ENCODE data around the gene HIC1. TPM values are rescaled to one million over a fixed set of nuclear protein-coding genes. Genes with fewer than 3 reads are reported as not detected.

The HIC1 gene
- polyA plus RNA-seq, 3 donors: 0.13 to 14.2 (median 0.30) TPM

GRCh38 chr17:2041561-2042389 is 13.1 kb upstream of the HIC1 start, which contains the start of gene OVCA2:
OVCA2 (plus strand) TSS chr17:2042022; CDS start chr17:2042048, 26 bp downstream.
- peaks cover 15 to 18% of the 10 kb centered on the region in 2 donors for H3K4me1 ChIP-seq (ENCODE audit: control insufficient read depth in 1 of 2, insufficient read depth in 2 of 2, low read length in 2 of 2)
- intact Hi-C loops (cut with micrococcal nuclease): no loop called here
- Mint-ChIP-seq H3K4me1 (peaks cover 15% of the 10 kb centered on the region), H3K9me3 (no peaks in the 10 kb centered on the region), H3K36me3 (peaks cover 31 to 42% of the 10 kb centered on the region in 2 donors), H3K27ac (peak within 1 kb of the TSS; percentile 76 to 98 (median 95)), H3K4me3 (peak within 1 kb of the TSS; percentile 89 to 96), H3K27me3 (ENCODE audit: low read depth in 3 of 3) (peaks cover 3 to 5% (median 4%) of the 10 kb centered on the region in 3 donors)
- peak within 1 kb of the TSS; percentile 81 for H2AFZ ChIP-seq (ENCODE audit: insufficient read depth, low read depth, low read length, poor library complexity, severe bottlenecking)
- peaks cover 16% of the 10 kb centered on the region for H3K79me2 ChIP-seq (ENCODE audit: insufficient read depth, low read length)
- peak within 1 kb of the TSS; percentile 86 for H3K4me2 ChIP-seq (replicated peaks; ENCODE audit: extremely low read depth, low read length, poor library complexity, severe bottlenecking)
- no peaks in the 10 kb centered on the region for H3K27me3 ChIP-seq (ENCODE audit: control insufficient read depth in 2 of 2, insufficient read depth in 2 of 2, low read length in 2 of 2)
- peak within 1 kb of the TSS; percentile 72 to 88 (median 79) for H3K4me3 ChIP-seq (replicated peaks in 1 of 3; ENCODE audit: low read depth in 2 of 3, low read length in 3 of 3)
- under 1% methylated on average over 92 of the region's 93 CpGs for WGBS (ENCODE audit: insufficient coverage)
- peak; percentile 89 to 91 (median 90) for DNase-seq
- no peaks in the 10 kb centered on the region for H3K9me3 ChIP-seq (replicated peaks in 1 of 2; ENCODE audit: control insufficient read depth in 1 of 2, insufficient read depth in 1 of 2, low read length in 2 of 2)
- peak within 1 kb of the TSS; percentile 41 to 85 for H3K27ac ChIP-seq (ENCODE audit: low read depth in 1 of 2, low read length in 2 of 2)
- TF ChIP-seq CTCF (IDR thresholded peaks at IDR 0.05): peak; percentile 41
- H4K20me1 ChIP-seq (ENCODE audit: insufficient read depth, low read length): peaks cover 4% of the 10 kb centered on the region
- peak within 1 kb of the TSS; percentile 87 for H3K9ac ChIP-seq (ENCODE audit: insufficient read depth, low read length, poor library complexity, severe bottlenecking)
- H3K36me3 ChIP-seq (replicated peaks in 1 of 2; ENCODE audit: control insufficient read depth in 1 of 2, insufficient read depth in 2 of 2, low read length in 2 of 2): peaks cover 10 to 30% of the 10 kb centered on the region in 2 donors

GRCh38 chr17:2042390-2042847 is 12.5 kb upstream of the HIC1 start:
- Mint-ChIP-seq H3K27me3 (ENCODE audit: low read depth in 3 of 3) (peaks cover 4 to 8% (median 6%) of the 10 kb centered on the region in 3 donors), H3K27ac (peak overlapping the region; percentile 76 to 98 (median 95)), H3K36me3 (peaks cover 24 to 36% of the 10 kb centered on the region in 2 donors), H3K9me3 (peaks cover 0 to 2% (median 0%) of the 10 kb centered on the region in 7 donors), H3K4me3 (peak overlapping the region; percentile 89 to 96), H3K4me1 (peaks cover 15% of the 10 kb centered on the region)
- Histone ChIP-seq H3K4me2 (replicated peaks; ENCODE audit: extremely low read depth, low read length, poor library complexity, severe bottlenecking) (peak overlapping the region; percentile 86), H3K79me2 (ENCODE audit: insufficient read depth, low read length) (peaks cover 16% of the 10 kb centered on the region), H3K4me3 (replicated peaks in 1 of 3; ENCODE audit: low read depth in 2 of 3, low read length in 3 of 3) (peak overlapping the region; percentile 72 to 88 (median 79)), H2AFZ (ENCODE audit: insufficient read depth, low read depth, low read length, poor library complexity, severe bottlenecking) (peak overlapping the region; percentile 81), H4K20me1 (ENCODE audit: insufficient read depth, low read length) (peaks cover 4% of the 10 kb centered on the region), H3K36me3 (replicated peaks in 1 of 2; ENCODE audit: control insufficient read depth in 1 of 2, insufficient read depth in 2 of 2, low read length in 2 of 2) (peaks cover 8 to 24% of the 10 kb centered on the region in 2 donors), H3K9me3 (replicated peaks in 1 of 2; ENCODE audit: control insufficient read depth in 1 of 2, insufficient read depth in 1 of 2, low read length in 2 of 2) (no peaks in the 10 kb centered on the region), H3K9ac (ENCODE audit: insufficient read depth, low read length, poor library complexity, severe bottlenecking) (peak overlapping the region; percentile 87), H3K4me1 (ENCODE audit: control insufficient read depth in 1 of 2, insufficient read depth in 2 of 2, low read length in 2 of 2) (peaks cover 15 to 18% of the 10 kb centered on the region in 2 donors), H3K27me3 (ENCODE audit: control insufficient read depth in 2 of 2, insufficient read depth in 2 of 2, low read length in 2 of 2) (peaks cover 0 to 2% of the 10 kb centered on the region in 2 donors), H3K27ac (ENCODE audit: low read depth in 1 of 2, low read length in 2 of 2) (peak overlapping the region; percentile 41 to 85)
- no peak for TF ChIP-seq CTCF (IDR thresholded peaks at IDR 0.05)
- WGBS (ENCODE audit: insufficient coverage): 27% methylated on average over 16 of the region's 17 CpGs
- intact Hi-C loops (cut with micrococcal nuclease): no loop called here
- no peak for DNase-seq
